HEK293T (cell line): ENCODE data around the gene GUCD1.
"Not testable (repeated sequence)": the region's sequence is repeated elsewhere in the genome, so short reads cannot be mapped to it uniquely, and the experiment has no call there.

Experiments used
- CTCF ChIA-PET: fragments of 350-600 bp; formaldehyde crosslinking; extraction: SDS; loops from one replicate; lab custom pipeline; 2021; ENCODE audit warnings: antibody characterized with exemption, inconsistent platforms; lab: Yijun Ruan, JAX
- POLR2A ChIA-PET: fragments of 350-600 bp; formaldehyde crosslinking; extraction: SDS; loops from one replicate; lab custom pipeline; 2020; ENCODE audit warnings: antibody characterized with exemption, inconsistent platforms; lab: Yijun Ruan, JAX
- DNase-seq: peaks from one replicate; pipeline ENCODE4 v3.0.0; 2012; ENCODE audit warnings: mixed read lengths; ENCODE audit errors: extremely low spot score
- ARNT ChIP-seq: fragments of 450-650 bp; IDR thresholded peaks from 2 replicates; pipeline ENCODE4 v1.6.1; 2017; ENCODE audit warnings: mild to moderate bottlenecking
- BHLHE40 ChIP-seq: fragments of 450-650 bp; IDR thresholded peaks from 2 replicates; pipeline ENCODE4 v1.6.1; 2016; ENCODE audit warnings: mild to moderate bottlenecking, moderate library complexity, borderline replicate concordance
- CTBP1 ChIP-seq: fragments of 450-650 bp; IDR thresholded peaks from 2 replicates; pipeline ENCODE4 v1.6.1; 2016; ENCODE audit warnings: borderline replicate concordance
- ELF4 ChIP-seq: fragments of 450-650 bp; IDR thresholded peaks from 2 replicates; pipeline ENCODE4 v1.6.1; 2017; ENCODE audit warnings: antibody characterized with exemption
- FOXA1 ChIP-seq: fragments of 450-650 bp; IDR thresholded peaks from 2 replicates; pipeline ENCODE4 v1.6.1; 2016; ENCODE audit warnings: mild to moderate bottlenecking
- FOXK2 ChIP-seq: fragments of 450-650 bp; IDR thresholded peaks from 2 replicates; pipeline ENCODE4 v1.6.1; 2016; ENCODE audit warnings: mild to moderate bottlenecking
- FOXM1 ChIP-seq: fragments of 450-650 bp; IDR thresholded peaks from 2 replicates; pipeline ENCODE4 v1.6.1; 2017; ENCODE audit warnings: mild to moderate bottlenecking, borderline replicate concordance
- HDGF ChIP-seq: fragments of 450-650 bp; IDR thresholded peaks from 2 replicates; pipeline ENCODE4 v1.6.1; 2017; ENCODE audit warnings: antibody characterized with exemption, borderline replicate concordance
- L3MBTL2 ChIP-seq: fragments of 450-650 bp; conservative IDR thresholded peaks from 2 replicates; pipeline ENCODE4 v1.6.1; 2016; ENCODE audit warnings: mild to moderate bottlenecking
- LEF1 ChIP-seq: fragments of 450-650 bp; IDR thresholded peaks from 2 replicates; pipeline ENCODE4 v1.6.1; 2017; ENCODE audit warnings: mild to moderate bottlenecking, borderline replicate concordance
- NFRKB ChIP-seq: fragments of 450-650 bp; IDR thresholded peaks from 2 replicates; pipeline ENCODE4 v1.6.1; 2016; ENCODE audit warnings: mild to moderate bottlenecking, moderate library complexity
- SP1 ChIP-seq: fragments of 450-650 bp; IDR thresholded peaks from 2 replicates; pipeline ENCODE4 v1.6.1; 2017
- SUZ12 ChIP-seq: fragments of 450-650 bp; IDR thresholded peaks from 2 replicates; pipeline ENCODE4 v1.6.1; 2016; ENCODE audit warnings: mild to moderate bottlenecking
- TARDBP ChIP-seq: fragments of 450-650 bp; IDR thresholded peaks from 2 replicates; pipeline ENCODE4 v1.6.1; 2016
- ZNF384 ChIP-seq: fragments of 450-650 bp; IDR thresholded peaks from 2 replicates; pipeline ENCODE4 v1.6.1; 2016
- TF ChIP-seq, protein P1 (sequence below): fragments of 450-650 bp; IDR thresholded peaks from 2 replicates; pipeline ENCODE4 v1.6.1; 2016

Gene GUCD1

DNA sequence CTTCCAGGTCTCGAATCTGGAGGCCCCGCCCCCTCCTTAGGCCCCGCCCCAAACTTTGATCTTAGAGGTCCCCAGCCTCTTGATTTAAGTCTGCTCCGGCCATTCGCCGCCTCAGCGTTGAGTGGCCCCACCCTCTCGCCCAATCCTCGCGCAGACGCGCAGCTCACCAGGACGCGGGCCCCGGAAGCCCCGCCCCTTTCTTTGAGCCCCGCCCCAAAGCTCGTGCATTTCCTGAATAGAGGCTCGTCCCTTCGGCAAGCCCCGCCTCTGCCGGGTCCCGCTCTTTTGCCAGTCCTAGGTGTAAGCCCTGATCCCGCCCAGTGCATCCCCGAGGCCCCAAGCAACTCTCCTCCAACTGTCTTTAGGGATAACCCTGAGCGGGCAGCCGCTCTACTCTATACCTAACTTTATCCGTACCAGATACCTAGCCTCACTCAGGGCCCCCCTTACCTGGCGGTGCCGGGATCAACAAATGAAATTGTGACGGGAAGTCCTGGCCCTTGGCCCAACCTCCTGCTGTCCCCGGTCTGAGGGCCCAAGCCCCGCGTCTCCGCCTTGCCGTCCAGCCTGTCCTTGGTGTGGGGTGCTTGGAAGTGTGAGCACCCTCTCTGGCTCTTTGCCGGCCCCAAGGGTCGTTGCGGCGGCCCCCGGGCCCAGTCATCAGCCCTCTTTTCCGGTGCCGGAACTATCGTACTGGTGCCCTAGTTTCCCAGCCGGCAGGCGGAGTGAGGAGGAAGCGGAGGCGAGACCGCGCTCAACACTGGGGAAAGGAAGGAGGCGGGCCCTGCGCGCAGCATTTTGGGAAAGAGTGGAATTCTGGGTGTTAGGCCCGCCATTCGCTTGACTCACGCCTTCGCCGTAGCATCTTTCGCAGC, 464 bp upstream of the GUCD1 start, which contains the start of gene SNRPD3:
Gene SNRPD3, plus strand, starts transcription at position 835 of the 875 bp plus-strand sequence. CDS start 1,676 bp downstream, outside the sequence.
- POLR2A ChIA-PET = interaction anchor here (0.6 to 2.4 kb wide), 12 partner anchors 10 to 698 kb away, joined by 3 to 17 read pairs (median 5); no protein-coding TSS in a partner anchor

DNA sequence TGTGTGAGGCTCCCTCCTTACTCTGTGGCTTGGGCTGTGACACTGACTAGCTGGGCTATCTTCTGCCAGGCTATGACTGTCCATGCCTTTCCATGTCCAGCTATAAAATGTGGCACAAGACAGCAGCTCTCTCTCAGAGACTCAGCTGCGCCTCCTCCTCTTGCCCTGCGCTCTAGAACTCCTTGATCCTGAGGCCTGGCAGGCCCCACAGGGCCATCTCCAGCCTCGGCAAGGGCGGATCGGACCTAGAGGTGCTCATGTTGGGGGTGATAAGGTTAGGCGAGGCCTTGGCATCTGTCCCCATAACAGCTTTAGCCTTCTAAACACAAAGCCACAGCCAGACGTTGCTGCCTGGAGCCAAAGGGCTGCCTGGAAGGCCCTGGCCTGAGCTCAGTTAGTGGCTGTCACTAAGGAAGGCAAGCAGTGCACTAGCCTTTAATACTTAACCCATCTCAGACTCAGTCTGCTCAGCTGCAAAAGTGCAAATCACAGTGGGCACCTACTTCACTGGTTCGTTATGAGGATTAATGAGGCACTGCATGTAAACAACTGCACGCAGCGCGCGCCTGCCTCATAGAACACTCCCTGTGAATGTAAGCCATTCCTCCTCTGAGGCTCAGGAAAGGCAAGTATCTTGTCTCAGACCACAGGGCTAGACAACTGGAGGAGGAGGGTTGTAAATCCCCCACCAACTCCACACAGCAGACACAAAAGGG, 1.2 kb downstream of the GUCD1 start:
- POLR2A ChIA-PET = interaction anchor here (0.9 to 2.4 kb wide), 3 partner anchors 8 to 17 kb away, joined by 3 to 17 read pairs (median 11); no protein-coding TSS in a partner anchor
- no peak for DNase-seq
- CTCF ChIA-PET = no interaction called here
- no peak for TF ChIP-seq FOXA1
- no peak for TF ChIP-seq FOXK2
- no peak for TF ChIP-seq BHLHE40
- no peak for TF ChIP-seq HDGF
- TF ChIP-seq TARDBP = no peak

More for the DNA sequence above, 464 bp upstream of the GUCD1 start, which contains the start of gene SNRPD3:
- CTCF ChIA-PET = no interaction called here
- peak; percentile 100 for DNase-seq
- no peak for TF ChIP-seq SUZ12
- TF ChIP-seq FOXK2 = peak; percentile 63
- TF ChIP-seq SP1 = no peak
- no peak for TF ChIP-seq ZNF384
- TF ChIP-seq ARNT = peak; percentile 73
- peak; percentile 65; the same call in 1 of the 2 replicates for TF ChIP-seq FOXM1
- no peak for TF ChIP-seq FOXA1
- TF ChIP-seq TARDBP = no peak
- peak; percentile 79 for TF ChIP-seq ELF4
- peak; percentile 92; the same call in 1 of the 2 replicates for TF ChIP-seq CTBP1
- TF ChIP-seq, protein P1, sequence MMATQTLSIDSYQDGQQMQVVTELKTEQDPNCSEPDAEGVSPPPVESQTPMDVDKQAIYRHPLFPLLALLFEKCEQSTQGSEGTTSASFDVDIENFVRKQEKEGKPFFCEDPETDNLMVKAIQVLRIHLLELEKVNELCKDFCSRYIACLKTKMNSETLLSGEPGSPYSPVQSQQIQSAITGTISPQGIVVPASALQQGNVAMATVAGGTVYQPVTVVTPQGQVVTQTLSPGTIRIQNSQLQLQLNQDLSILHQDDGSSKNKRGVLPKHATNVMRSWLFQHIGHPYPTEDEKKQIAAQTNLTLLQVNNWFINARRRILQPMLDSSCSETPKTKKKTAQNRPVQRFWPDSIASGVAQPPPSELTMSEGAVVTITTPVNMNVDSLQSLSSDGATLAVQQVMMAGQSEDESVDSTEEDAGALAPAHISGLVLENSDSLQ = peak; percentile 93
- peak; percentile 95 for TF ChIP-seq L3MBTL2
- peak; percentile 90 for TF ChIP-seq NFRKB
- TF ChIP-seq HDGF = no peak
- TF ChIP-seq LEF1 = no peak
- TF ChIP-seq BHLHE40 = no peak

DNA sequence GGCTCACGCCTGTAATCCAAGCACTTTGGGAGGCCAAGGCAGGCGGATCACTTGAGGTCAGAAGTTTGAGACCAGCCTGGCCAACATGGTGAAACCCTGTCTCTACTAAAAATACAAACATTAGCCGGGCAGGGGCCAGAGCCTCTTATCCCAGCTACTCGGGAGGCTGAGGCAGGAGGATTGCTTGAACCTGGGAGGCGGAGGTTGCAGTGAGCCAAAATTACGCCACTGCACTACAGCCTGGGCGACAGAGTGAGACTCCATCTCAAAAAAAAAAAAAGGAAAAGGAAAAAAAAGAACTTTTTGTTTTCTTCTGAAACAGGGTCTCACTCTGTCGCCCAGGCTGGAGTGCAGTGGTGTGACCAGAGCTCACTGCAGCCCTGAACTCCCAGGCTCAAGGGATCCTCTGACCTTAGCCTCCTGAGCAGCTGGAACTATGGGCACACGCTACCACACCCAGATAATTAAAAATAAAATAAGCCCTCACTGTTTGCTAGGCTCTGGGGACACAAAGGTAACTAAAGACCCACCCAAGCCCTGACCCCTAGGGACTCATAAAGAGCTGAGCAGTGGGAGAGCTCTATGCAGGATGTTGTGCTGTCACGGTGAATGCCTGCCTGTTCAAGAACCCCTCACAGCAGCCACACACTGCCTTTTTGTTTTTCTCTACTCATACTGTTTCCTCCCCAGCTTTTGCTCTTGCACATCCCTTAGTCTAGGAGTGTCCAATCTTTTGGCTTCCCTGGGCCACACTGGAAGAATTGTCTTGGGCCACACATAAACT, 2.2 kb downstream of the GUCD1 start:
- CTCF ChIA-PET, DNase-seq: not testable (repeated sequence)
- POLR2A ChIA-PET = interaction anchor here (1.0 kb wide), 1 partner anchor 8 kb away, joined by 3 read pairs; no protein-coding TSS in a partner anchor

DNA sequence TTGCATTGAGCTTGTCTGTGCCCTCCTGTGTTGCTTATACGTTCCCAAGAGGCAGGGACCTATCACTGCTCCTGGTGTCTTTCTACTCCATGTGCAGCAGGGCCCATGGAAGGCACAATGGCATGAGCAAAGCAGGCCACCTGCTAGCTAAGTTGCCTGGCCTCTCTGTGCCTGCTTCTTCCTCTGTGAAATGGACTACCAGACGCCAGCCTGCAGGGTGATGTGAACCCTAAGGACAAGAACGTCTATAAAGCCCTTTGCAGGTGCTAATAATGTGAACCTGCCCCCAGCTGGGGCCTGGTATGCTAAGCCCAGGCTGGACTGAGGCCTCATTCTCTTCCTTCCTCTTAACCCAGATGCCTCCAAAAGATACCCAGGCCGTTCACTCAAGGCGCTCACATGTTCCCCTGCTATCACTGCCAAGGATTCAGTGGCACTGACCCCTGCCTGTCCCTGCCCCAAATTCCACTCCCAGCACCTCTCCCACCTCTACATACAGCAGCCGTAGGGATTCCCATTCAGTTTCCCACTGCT, 4.0 kb downstream of the GUCD1 start:
- ChIA-PET CTCF (no interaction called here), POLR2A (no interaction called here)
- TF ChIP-seq FOXM1 (no peak), SUZ12 (no peak), FOXA1 (no peak), ARNT (no peak), L3MBTL2 (no peak), FOXK2 (no peak), BHLHE40 (no peak), ELF4 (no peak), SP1 (no peak), TARDBP (no peak), CTBP1 (no peak), LEF1 (no peak), ZNF384 (no peak)
- TF ChIP-seq, protein P1 = no peak
- no peak for DNase-seq

DNA sequence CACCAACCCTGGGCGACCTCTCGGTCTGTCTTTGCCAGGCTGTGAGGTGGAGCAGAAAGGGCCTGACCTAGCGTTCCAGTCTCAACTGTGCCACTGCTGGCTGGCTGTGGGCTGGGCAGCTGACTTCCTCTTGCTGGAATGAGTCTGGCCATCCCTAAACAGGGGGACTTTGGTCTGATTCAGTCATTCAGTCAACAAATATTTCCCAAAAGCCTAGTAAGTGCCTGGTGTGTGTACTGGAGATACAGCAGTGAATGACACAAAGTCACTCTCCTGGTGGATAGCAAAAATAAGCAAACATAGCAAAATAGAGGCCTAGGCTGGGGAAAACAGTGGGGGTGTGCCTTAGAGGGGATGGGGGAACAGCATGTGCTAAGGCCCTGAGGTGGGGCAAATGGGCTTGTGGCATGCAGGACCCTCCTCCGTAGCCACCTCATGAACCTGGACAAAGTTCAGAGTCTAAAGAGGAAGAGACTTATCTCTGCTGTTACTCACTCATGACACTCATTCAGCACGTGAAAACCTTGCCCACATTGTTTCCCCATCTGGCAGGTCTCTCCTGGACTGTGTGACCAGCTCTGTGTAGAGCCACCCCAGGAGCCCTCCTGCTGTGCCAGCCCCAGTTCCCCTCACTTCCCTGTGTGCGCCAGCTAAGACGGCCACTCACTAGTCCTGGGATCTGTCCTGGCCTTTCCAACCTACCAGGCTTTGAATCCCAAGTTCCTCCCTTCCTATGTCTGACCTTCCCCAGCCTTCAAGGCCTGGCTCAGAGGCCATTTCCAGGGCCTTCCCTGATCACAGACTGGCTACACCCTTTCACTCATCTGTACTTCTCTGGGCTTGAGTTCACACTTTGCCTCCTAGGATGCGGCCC, 4.7 kb downstream of the GUCD1 start:
- no peak for DNase-seq
- no peak for TF ChIP-seq SP1
- ChIA-PET CTCF (no interaction called here), POLR2A (interaction anchor here (1.1 kb wide), 1 partner anchor 9 kb away, joined by 3 read pairs; no protein-coding TSS in a partner anchor)
